GM19452 (cell line): ENCODE data around the gene C13orf46.
"Not testable (repeated sequence)": the region's sequence is repeated elsewhere in the genome, so short reads cannot be mapped to it uniquely, and the experiment has no call there.

Experiments
- ATAC-seq: cut with Tn5 transposase; IDR thresholded peaks from one replicate; pipeline ENCODE4 v1.9.1; 2021; ENCODE audit not compliant: unreplicated experiment

C13orf46 gene

DNA sequence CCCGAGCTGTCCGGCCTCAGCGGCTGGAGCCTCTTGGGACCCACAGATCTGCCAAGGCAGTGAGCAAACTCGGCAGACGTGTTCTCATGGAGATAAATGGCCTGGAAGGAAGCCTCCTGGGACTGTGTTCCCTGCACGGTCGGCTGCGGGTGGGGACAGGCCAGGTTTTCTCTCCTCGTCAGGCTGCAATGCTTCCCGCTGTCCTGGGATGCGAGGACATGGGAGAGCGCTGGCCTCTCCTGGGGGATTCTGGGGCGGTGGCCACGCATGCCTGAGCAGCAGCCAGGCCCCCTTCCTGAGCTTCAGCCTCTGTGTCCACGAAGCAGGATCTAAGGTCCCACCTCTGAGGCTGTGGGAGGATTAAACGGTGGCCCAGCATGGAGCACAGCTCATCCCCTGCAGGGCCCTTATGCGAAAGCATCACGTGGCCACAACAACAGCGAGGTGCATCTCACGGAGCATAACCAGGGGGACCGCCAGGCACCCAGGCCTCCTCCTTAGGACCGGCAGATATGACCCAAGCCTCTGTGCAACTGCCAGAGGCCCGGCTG lies 21.2 kb upstream of the C13orf46 start:
- no peak for ATAC-seq

DNA sequence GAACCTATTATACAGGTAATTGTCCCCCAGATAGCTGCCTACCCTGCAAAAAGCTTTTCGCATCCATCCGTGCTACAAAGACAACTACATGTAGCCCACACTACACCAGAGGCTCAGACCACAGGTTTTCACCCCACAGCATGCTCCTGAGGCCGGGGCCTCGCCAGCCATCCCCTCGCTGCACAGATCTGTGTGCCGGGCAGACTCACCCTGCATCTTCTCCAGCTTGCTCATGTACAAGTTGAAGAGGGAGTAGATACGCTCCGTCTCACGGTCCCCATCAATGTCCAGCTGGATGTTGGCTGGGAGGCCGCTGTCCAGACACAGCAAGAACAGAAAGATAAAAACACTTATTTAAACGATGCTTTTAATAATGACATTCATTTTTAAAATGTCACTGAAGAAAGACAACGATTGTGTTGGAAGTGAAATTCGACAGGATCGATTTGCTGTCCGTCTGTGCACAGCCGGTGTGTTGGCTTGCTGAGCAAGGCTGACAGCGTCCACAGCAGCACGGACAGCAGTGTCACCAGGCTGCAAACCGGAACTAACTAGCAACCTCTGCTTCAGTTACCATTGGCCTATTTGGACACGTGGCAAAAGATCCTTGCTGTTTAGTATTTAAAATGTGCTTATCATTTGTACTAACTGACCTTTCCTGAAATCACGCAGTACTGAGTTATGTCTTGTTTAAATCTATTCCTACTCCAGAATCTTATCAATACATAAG lies 18.6 kb upstream of the C13orf46 start:
- ATAC-seq = no peak

DNA sequence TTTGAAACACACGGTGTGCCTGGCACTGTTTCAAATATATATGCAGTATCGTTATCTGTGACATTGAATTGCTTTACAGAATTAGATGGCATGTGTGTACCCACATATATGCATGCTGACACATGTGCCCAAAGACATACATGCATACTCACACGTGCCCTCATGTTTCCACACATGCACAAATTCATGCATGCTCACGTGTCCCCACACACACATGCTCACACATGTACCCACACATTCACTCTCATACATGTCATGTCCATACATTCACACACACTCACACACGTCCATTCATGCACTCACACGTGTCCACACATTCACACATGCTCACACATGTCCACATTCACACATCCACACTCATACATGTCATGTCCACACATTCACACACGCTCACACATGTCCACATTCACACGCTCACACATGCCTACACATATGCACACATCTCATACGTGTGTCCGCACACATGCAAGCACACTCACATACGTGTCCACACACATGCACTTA lies 17.9 kb upstream of the C13orf46 start:
- ATAC-seq = no peak

DNA sequence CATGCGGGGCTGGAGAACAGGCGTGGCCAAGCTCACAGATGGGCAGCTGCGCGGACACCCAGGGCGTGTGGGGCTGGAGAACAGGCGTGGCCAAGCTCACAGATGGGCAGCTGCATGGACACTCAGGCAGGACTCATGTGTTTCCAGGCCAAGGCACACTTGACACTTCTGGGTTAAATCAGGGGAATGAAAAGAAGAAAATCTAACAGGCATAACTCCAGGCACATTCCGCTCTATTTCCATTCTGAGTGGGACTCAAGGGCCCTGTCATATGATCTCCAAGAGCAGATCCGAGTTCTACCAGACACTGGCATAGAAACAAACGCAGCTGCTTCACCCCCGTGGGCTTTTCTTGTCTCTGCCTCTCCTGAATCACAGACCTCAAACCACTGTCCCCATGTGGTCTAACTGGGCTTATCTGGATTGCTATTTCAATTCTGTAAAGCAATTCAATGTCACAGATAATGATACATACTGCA lies 17.4 kb upstream of the C13orf46 start:
- ATAC-seq = no peak

DNA sequence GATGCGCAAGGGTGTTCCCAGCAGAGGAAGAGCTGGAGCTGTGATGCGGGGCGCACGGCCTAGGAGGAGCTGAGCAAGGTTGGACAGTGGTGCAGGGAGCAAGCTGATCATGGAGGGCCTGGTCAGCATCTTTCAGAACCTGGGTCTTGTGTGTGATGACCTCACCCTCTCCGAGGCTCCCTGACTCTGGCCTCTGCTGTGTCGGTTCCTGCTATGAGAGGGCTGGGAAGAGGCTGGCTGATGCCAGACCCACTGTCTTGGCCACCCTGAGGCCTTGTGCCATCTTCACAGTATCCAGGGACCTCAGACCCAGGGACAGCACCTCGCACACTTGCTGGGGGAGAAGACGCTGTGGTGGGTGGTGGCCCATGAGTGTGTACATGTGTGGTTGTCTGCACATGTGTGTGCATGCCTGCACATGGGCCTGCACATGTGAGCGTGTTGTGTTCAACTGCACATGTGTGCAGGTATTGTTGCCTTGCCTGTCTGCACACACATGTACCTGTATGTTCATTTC lies 16.5 kb upstream of the C13orf46 start:
- ATAC-seq = no peak

DNA sequence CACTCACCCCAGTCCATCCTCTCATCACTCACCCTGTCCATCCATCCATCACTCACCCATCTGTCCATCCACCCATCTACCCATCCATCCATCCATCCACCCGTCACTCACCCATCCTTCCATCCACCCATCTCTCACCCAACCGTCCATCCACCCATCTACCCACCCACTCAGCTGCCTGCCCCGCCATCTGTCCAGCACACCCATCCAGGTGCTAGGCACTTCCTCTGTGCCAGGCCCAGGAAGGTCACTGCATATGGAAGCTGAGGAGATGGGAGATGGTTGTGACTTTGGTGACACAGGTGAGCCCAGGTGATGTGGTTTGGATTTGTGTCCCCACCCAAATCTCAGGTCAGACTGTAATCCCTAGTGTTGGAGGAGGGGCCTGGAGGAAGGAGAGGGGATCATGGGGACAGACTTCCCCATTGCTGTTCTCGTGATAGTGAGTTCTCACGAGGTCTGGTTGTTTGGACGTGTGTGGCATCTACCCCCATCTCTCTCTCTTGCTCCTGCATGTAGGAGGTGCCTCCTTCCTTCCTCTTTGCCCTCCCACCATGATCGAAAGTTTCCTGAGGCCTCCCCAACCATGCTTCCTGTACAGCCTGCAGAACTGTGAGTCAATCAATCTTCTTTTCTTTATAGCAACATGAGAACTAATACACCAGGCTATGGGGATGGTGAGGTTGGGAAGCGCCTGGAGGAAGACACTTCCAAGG lies 15.9 kb upstream of the C13orf46 start:
- no peak for ATAC-seq

DNA sequence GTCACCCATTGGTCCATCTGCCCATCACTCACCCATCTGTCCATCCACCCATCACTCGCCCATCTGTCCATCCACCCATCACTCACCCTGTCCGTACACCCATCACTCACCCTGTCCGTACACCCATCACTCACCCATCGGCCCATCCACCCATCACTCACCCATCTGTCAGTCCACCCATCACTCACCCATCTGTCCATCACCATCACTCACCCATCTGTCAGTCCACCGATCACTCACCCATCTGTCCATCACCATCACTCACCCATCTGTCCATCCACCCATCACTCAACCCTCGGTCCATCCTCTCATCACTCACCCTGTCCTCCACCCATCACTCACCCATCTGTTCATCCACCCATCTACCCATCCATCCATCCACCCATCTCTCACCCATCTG lies 15.0 kb upstream of the C13orf46 start:
- not testable (repeated sequence) for ATAC-seq

DNA sequence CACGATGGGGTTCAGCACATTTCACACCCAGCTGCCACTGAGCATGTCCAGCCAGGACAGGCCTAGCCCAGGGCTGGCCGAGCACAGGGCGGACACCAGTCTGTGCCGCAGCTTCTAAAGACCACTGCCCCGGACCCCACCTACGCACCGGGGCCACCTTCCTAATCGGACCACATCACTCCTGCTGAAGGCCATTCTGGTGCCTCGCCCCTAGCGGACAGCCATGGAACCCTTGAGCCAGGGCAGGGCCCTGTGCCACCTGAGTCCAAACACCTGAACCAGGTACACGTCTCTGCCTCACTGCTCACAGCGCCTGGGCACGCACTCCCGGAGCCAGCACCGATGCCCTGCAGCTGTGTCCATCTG lies 8.4 kb upstream of the C13orf46 start:
- no peak for ATAC-seq

DNA sequence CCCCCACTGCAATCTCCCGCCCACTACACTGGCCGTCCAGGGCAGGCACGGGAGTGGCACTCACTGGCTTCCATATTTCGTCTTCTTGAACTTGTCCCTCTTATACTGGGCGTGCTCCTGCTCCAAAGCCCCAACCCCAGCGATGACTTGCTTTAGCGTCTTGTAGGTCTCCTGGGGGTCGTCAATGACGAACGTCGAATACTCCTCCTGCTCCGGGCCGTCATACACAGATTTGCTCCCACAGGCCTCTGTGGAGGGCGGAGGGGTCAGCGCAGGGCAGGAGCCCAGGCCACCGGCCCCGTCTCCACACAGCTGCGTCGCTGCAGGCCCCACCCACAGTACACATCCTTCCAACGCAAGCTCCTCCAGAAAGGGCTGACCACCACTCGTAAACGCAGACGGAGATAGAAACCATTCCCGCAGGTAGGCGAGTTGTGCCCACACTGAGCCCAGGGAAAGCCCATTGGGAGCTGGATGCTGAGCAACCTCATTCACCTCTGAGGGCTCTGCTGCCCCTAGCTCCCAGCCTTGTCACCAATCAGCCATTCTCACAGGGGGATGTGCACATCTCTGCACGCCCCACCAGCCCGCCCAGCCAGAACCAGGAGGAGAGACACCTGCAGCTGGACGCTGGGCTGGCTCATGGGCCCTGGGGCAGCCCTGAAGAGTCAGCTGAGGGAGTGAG lies 7.9 kb upstream of the C13orf46 start:
- ATAC-seq = no peak

DNA sequence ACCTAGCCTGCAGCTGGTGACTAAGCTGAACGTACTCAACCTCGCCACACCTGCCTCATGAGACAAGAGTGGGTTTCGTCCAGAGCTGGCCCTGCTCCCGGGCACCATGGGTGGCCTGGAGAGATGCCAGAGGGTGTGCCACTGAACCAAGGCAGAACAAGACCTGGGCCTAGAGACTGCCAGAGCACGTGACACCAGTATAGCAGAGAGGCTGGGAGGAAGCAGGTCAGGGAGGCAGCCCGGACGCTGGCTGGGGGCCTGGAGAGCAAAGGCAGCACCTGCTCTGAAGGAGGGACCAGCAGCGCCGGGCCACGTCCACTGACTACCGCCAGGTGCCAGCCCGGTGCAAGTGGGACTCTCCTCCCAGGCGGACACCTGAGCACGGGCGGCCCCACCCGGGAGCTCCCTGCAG lies 7.3 kb upstream of the C13orf46 start:
- no peak for ATAC-seq

DNA sequence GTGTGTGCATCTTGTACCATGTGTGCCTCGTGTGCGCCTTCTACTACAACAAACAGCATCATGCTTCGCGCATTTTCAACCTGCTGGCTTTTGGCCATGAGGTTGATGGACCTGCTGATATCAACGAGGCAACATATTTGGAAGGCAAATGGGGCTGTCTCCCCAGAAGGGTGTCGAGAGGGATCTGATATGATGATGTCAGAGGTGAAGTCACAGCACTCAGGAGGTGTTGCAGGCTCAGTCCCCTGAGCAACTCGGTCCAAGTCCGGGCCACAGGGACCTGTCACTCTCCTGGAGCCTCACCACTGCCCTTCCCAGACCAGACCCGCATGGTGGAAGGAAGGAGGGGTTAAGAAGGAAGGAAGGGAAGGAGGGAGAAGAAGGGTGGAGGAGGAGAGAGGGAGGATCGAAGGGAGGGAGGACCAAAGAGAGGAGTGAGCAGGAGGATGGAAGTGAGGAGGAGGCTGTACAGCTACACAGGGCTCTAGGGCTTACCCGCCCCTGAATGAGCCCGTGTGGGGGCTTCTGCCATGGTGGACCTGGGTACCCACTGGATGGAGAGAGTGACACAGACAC lies 6.7 kb upstream of the C13orf46 start:
- ATAC-seq = no peak

DNA sequence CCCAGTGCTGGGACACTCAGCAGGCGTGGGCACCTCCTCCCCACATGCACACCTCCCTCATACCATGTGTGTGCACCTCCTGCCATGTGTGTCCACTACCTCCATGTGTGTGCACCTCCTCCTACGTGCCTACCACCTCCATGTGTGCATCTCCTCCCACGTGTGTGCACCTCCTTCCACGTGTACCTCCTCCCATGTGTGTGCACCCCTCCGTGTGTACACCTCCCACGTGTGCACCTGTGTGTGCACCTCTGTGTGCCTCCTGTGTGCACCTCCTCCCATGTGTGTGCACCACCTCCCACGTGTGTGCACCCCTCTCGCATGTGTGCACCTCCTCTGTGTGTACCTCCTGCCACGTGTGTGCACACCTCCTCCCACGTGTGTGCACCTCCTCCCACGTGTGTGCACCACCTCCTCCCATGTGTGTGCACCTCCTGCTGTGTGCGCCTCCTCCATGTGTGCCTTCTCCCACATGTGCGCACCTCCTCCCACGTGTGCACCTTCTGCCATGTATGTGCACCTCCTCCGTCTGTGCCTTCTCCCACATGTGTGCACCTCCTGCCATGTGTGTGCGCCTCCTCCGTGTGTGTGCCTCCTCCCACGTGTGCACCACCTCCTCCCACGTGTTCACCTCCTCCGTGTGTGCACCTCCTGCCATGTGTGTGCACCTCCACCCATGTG lies 6.1 kb upstream of the C13orf46 start:
- no peak for ATAC-seq

DNA sequence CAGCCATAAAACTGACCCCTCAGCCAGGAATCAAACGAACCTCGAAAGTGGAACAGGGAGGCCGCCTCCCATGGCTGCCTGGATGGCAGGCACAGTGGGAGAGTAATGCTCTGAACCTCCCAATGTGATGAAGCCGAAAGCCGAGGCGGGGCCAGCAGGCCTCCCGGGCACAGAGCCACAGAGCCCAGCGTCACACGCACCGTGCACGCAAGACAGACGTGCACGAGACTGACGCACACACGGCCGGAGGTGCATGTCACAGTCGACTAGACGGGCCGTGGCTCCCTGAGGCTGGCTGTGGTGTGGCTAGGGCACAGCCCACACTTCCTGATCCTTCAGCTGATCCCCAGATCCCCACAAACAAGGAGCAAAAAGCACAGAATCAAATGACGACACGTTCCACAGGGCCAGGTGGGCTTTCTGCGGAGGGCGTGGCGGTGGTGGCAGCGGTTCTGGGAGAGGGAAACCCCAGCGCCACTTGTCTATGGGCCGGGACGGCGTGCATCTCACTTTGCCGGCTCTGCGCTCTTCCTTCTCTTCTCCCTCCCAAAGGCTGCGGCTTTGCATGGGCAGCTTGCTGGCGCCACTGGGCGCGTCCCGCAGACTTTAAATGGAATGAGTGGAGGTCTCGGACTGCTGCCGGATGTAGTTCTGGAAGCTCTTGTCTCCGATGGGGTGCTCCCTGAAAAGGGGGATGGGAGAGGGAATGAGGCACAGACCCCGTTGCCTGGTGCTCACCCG lies 5.0 kb upstream of the C13orf46 start:
- no peak for ATAC-seq

DNA sequence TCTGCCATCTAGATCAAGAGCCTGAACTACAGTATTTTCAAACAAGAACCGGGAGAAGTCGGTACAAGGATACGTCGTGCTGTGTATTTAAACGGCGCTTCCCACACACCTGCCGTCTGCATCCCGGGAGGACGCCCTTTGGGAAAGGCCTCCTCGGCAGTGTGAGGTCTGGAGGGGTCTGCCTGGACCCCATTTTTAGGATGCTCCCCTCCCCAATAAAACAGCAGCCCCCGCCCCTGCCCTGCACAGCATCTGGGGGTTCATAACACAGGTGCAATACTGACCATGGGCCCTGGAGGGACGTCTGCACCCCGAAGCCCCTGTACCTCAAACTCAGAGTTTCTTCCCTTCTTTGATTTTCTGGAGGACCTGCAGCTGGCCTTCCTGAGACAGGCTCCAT lies 4.1 kb upstream of the C13orf46 start:
- no peak for ATAC-seq

DNA sequence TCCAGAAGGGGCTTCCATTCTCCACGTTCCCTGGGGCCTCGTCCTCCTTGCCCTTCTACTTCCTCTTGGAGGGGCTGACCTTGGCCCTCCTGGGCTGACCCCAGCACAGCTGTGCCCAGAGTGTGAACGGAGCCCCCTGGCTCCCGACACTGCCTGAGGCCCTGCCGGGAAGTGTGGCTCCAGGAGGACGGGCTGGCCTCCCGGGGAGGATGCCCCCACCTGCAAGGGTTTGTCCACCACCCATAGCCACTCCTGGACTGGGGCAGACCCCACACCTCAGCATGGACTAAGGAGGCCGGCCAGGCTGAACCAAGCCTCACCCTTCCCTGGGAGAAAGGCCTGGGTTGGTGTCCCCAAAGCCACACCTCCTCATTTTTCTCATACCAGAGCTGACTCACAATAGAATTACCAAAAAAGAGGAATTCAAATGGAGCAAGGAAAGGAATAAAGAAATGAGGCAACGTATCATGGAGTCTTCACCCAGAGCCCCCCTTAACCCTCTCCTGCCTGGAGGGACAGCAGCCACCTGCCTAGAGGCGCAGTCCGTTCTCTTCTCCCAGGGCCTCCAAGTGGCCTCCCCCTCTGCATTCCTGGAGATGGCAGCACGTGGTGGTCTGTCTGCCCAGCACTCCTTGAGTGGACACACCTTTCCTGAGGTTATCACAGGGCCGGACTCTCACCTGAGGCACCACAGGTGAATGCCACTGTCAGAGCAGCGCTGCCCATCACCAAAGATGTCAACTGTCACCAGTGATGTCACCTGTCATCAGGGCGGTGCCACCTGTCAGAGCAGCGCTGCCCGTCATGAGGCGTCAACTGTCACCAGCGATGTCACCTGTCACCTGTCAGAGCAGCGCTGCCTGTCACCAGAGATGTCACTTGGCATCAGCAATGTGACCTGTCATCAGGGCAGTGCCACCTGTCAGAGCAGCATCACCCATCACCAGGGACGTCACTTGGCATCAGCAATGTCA lies 3.1 kb upstream of the C13orf46 start:
- no peak for ATAC-seq

DNA sequence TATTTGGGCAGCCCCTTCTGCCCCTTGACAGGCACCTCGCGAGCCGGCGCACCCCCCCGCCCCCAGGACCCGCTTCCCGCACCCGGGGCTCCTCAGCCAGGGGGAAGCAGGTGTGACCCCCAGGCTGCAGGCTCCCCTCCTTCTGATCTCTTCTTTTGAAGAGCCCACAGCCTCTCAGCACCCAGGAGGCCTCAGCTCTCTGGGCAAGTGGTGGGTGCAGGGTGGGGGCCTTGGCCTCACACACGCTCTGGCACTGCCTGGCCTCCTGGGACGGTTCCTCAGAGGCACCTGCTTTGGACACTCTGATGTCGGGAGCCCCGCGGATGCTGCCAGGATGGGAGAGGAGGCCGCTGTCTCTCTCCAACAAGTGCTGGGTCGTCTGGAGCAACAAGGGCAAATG lies 1.5 kb upstream of the C13orf46 start:
- ATAC-seq = no peak

DNA sequence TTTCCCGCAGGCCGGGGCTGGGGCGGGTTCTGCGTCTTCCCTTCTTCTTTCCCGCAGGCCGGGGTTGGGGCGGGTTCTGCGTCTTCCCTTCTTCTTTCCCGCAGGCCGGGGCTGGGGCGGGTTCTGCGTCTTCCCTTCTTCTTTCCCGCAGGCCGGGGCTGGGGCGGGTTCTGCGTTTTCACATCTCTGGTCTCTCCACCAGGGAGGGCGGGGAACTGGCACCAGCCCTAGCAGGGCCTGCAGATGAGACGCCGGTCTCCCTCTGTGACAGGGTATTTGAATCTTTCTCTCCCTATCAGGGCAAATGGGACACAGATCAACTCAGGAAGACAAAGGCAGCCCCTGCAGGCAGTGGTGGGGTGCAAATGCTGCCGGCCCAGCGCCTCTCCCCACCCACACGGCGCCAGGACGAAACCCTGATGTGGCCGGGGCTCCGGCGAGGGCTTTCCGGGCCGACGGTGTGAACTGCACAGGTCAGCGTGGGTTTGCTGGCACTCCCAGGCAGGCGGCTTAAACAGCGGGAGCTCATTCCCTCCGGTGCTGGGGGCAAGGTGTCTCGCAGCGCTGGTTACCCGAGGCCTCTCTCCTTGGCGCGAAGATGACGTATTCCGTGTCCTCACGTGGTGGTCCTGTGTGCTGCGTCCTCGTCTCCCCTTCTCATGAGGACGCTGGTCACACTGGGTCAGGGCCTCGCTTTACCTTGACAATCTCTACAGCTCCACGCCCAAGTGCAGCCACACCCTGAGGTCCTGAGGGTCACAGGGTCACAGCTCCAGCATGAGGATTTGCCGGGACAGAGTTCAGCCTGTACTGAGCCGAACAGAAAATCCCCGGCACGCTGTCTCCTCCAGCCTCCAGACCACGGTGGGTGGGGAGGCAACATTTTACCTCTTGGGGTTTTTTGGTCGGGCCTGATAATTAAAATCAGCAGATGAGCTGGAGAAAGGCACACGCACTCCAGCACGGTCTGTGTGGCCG lies 717 bp upstream of the C13orf46 start:
- no peak for ATAC-seq
